Inferior parietal cortex (tissue), 1 donor: Measurements from ENCODE around the gene MARCHF9.
"Not testable (repeated sequence)": the region's sequence is repeated elsewhere in the genome, so short reads cannot be mapped to it uniquely, and the experiment has no call there.

ENCODE experiments used
- DNase-seq: peaks from one replicate; pipeline ENCODE4 v3.0.0-alpha.2; 2016; ENCODE audit errors: extremely low spot score

MARCHF9 gene, protein sequence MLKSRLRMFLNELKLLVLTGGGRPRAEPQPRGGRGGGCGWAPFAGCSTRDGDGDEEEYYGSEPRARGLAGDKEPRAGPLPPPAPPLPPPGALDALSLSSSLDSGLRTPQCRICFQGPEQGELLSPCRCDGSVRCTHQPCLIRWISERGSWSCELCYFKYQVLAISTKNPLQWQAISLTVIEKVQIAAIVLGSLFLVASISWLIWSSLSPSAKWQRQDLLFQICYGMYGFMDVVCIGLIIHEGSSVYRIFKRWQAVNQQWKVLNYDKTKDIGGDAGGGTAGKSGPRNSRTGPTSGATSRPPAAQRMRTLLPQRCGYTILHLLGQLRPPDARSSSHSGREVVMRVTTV

DNA sequence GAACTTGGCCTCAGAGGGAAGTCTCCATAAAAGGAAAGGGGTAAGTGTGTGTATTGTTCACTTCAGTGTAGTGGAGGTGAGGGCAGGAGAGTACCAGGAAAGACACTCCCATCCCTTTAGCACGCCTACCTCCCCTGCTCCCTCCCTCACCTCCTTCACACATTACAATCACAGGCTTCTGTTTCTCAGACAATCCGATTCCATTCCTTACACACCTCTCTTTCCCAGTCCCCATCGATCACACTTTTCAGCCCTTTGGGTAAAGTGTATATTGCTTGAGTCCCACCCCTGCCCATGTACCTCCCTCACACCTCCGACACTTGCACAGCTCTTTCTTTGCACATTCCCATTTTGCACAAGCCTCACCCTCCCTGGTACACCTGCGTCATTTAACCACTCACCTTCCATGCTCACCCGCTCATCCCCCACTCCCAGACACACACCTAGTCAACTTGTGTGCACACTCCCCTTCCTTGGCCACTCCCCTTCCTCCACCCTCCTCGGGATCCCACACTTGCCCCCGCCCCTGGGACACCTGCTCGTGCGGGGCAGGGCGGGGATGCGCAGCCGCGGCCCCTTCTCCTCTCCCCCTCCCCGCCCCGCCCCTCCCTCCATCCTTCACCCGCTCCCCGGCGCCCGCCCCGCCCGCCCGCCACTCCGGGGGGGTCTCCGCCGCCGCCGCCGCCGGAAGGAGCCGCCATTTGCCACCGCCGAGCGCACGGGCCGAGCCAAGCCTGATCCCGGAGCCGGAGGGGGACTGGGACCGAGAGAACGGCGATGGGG, at the start of gene MARCHF9:
TSS of gene MARCHF9 (plus strand) at position 693 of the 783 bp plus-strand sequence. CDS start 426 bp downstream, outside the sequence.
- no peak for DNase-seq

DNA sequence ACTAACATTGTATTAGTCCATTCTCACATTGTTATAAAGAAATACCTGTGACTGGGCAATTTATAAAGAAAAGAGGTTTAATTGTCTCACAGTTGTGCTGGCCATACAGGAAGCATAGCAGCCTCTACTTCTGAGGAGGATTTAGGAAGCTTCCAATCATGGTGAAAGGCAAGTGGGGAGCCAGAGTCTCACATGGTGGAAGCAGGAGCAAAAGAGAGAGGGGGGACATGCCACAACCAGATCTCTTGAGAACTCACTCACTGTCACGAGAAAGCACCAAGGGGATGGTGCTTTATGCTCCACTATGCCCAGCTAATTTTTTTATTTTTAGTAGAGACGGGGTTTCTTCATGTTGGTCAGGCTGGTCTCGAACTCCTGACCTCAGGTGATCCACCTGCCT, 47.7 kb upstream of the MARCHF9 start:
- no peak for DNase-seq

DNA sequence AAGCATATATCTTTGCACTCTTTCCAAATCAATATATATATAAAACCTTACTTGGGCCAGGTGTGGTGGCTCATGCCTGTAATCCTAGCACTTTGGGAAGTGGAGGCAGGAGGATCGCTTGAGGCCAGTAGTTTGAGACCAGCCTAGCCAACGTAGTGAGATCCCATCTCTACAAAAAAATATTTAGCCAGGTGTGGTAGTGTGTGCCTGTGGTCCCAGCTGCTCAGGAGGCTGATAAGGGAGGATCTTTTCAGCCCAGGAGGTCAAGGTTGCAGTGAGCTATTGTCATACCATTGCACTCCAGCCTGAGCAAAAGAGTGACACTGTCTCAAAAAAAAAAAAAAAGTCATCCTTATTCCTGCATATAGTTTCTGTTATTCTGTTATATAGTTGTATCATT, 46.6 kb upstream of the MARCHF9 start:
- no peak for DNase-seq

DNA sequence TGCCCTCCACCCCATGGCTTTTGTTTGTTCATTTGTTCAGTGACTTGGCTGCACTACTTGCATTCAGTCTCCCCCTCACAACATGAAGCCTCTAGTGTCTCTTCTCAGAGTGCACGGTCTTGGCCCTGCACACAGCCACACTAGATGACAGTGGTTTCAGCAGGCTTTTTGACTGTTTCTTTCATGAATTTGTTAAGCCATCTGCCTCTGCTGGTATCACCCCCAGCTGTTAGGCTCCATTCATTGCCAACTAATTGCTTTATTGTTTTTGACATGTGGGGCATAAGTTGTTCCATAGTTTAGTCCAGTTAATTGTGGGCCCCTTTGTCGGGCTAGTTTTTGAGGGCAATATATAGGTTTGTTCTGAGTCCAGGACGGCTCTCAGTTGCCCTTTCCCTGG, 42.2 kb upstream of the MARCHF9 start:
- no peak for DNase-seq

DNA sequence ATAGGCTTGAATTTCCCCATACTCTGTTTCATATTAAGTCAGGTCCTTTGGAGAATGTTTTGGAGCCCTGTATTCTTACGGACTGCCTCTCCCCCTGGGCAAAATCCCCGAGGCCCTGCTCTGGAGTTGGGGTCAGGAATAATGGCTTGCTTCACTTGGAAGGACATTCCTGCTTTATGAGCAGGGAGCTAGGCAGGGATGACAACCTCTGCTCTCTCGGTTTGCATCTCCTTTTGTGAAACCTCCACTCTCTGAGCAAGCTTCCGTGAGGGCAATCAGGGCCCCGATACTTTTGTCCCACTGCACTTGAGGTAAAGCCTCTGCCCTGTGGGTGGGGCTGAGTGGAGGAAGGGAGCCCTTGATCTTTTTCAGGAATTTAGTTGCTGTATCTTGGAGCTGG, 41.7 kb upstream of the MARCHF9 start:
- DNase-seq = no peak

DNA sequence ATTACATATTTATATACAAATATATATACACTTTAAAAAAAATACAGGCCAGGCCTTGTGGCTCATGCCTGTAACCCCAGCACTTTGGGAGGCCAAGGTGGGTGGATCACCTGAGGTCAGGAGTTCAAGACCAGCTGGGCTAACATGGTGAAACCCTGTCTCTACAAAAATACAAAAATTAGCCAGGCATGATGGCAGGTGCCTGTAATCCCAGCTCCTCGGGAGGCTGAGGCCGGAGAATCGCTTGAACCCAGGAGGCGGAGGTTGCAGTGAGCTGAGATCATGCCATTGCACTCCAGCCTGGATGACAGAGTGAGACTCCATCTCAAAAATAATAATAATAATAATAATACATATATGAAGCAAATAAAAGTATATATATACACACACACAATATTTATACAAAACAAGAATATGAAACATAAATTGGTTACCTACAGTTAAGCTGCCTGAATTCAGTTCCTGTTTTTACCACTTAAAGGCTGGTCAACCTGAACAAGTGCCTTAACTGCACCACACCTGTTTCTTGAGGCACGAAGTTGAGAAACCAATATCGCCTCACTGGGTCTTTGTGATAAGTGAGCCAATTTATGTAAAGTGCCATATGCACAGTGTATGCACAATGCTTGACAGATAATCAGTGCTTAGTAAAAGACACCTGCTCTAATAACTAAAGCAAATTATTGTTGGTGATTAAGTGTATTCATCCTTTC, 39.7 kb upstream of the MARCHF9 start:
- DNase-seq = not testable (repeated sequence)

DNA sequence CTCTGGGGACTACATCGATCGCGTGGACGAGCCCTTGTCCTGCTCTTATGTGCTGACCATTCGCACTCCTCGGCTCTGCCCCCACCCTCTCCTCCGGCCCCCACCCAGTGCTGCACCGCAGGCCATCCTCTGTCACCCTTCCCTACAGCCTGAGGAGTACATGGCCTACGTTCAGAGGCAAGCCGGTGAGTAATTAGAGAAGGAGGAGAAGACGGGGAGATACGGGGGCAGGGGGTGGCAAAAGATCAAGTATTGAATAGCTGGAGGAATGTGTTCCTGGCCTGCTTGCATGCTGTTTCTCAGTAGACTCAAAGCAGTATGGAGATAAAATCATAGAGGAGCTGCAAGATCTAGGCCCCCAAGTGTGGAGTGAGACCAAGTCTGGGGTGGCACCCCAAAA, 39.1 kb upstream of the MARCHF9 start:
- DNase-seq = no peak

DNA sequence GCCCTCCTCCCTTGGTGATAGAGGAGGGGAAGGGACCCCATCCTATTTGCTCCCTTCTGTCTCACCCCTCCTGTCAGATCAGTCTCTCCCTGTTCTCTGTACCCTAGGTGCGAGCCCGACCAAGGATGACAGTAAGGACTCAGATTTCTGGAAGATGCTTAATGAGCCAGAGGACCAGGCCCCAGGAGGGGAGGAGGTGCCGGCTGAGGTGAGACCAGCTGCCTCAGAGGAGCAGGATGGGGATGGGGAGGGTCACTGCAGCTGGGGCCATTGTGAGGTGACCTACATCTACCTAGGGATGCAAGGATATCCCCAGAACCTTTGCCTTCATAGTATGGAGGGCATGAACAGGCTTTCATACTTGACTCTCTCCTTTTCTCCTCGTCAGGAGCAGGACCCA, 38.6 kb upstream of the MARCHF9 start:
- no peak for DNase-seq

DNA sequence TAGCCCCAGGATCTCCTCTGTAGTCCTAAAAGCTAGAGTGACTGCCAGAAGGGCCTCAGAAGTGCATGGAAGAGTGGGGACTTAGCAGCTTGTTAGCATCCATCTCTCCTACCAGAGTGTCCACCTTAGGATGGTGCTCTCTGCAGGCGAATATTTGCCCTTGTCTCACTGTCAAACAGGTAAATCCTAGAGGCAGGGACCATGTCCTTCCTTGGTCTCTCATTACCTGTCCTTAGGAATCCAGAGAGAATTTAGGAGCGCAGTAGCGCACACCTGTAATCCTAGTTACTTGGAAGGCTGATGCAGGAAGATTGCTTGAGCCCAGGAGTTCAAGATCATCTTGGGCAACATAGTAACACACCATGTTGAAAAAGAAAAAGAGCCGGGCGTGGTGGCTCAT, 37.8 kb upstream of the MARCHF9 start:
- DNase-seq = no peak

DNA sequence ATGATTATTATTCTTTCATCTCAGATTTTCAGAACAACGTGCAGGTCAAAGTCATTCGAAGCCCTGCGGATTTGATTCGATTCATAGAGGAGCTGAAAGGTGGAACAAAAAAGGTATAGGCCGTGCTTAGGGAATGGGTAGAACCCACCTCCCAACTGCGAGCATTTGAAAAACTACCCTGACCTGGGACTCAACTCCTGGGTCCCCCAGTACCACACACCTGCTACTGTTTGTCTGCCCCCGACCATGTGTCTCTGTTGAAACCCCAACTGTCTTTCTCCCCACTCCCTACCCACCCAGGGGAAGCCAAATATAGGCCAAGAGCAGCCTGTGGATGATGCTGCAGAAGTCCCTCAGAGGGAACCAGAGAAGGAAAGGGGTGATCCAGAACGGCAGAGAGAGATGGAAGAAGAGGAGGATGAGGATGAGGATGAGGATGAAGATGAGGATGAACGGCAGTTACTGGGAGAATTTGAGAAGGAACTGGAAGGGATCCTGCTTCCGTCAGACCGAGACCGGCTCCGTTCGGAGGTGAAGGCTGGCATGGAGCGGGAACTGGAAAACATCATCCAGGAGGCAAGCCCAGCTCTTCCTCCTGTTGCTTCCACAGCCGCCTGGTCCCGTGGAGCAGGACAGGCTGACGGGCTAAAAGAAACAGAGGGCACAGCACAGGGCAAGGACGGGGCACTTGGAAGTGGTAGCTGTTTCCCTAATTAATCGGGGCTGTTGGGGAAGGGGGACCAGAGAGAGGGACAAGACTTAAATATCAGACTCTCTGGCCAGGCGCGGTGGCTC, 36.9 kb upstream of the MARCHF9 start:
- DNase-seq = no peak

DNA sequence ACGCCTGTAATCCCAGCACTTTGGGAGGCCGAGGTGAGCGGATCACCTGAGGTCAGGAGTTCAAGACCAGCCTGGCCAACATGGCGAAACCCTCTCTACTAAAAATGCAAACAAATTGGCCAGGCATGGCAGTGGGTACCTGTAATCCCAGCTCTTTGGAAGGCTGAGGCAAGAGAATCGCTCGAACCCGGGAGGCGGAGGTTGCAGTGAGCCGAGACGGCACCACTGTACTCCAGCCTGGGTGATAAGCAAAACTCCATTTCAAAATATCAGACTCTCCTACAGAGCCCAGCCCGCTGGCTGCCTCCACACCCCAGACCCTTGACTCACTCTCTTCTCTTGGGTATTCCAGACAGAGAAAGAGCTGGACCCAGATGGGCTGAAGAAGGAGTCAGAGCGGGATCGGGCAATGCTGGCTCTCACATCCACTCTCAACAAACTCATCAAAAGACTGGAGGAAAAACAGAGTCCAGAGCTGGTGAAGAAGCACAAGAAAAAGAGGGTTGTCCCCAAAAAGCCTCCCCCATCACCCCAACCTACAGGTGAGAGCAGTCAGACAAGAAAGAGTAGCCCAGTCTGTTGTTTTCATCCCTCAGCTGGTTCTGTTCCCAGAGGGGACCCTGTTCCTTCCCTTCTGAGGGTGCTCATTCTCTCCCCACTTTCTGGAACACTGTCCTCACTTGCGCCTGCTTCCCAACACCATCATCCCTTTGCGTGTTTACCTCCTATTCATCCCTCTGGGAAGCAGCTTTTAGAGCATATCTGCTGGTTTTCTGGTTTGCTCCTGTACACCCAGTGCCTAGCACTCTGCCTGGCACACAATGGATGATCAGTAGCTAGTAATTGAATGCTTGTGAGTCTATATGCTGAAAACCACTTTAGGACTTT, 36.0 kb upstream of the MARCHF9 start:
- DNase-seq = no peak

DNA sequence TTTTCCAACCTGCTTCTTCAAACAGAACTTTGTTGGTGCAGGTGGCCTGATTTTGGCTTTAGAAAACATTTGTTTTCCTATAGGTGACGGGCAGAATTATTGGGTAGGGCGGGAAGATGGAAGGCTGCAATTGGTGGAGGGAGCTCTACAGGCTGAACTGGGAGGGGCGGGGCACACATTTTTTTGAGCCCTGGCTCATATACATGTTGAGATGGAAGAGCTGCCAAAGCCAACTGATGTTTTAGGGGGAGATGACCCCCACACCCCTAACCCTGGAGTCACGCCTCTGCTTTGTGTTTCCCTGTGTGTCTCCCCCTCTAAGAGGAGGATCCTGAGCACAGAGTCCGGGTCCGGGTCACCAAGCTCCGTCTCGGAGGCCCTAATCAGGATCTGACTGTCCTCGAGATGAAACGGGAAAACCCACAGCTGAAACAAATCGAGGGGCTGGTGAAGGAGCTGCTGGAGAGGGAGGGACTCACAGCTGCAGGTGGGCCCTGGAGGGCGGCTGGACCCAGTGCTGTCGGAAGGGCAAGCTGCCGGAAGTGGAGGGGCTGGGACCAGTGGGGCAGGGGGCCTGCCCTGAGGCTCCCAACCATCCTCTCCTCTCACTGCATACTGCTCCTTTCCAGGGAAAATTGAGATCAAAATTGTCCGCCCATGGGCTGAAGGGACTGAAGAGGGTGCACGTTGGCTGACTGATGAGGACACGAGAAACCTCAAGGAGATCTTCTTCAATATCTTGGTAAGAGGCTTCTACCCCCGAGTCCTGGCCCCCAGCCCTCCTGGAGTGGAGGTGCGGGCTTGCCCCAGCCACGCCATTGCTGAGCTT, 34.9 kb upstream of the MARCHF9 start:
- DNase-seq = no peak

DNA sequence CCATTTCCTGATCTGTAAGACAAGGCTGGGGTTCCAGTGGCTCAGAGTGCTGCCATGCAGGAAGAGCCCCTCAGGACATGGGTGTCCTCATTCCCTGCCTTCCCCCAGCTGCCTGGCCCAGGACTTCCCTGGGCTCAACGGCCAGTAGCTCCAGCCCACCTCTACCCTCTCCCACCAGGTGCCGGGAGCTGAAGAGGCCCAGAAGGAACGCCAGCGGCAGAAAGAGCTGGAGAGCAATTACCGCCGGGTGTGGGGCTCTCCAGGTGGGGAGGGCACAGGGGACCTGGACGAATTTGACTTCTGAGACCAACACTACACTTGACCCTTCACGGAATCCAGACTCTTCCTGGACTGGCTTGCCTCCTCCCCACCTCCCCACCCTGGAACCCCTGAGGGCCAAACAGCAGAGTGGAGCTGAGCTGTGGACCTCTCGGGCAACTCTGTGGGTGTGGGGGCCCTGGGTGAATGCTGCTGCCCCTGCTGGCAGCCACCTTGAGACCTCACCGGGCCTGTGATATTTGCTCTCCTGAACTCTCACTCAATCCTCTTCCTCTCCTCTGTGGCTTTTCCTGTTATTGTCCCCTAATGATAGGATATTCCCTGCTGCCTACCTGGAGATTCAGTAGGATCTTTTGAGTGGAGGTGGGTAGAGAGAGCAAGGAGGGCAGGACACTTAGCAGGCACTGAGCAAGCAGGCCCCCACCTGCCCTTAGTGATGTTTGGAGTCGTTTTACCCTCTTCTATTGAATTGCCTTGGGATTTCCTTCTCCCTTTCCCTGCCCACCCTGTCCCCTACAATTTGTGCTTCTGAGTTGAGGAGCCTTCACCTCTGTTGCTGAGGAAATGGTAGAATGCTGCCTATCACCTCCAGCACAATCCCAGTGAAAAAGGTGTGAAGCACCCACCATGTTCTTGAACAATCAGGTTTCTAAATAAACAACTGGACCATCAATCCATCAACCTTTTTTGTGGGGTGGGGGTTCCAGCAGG, 34.0 kb upstream of the MARCHF9 start:
- no peak for DNase-seq

DNA sequence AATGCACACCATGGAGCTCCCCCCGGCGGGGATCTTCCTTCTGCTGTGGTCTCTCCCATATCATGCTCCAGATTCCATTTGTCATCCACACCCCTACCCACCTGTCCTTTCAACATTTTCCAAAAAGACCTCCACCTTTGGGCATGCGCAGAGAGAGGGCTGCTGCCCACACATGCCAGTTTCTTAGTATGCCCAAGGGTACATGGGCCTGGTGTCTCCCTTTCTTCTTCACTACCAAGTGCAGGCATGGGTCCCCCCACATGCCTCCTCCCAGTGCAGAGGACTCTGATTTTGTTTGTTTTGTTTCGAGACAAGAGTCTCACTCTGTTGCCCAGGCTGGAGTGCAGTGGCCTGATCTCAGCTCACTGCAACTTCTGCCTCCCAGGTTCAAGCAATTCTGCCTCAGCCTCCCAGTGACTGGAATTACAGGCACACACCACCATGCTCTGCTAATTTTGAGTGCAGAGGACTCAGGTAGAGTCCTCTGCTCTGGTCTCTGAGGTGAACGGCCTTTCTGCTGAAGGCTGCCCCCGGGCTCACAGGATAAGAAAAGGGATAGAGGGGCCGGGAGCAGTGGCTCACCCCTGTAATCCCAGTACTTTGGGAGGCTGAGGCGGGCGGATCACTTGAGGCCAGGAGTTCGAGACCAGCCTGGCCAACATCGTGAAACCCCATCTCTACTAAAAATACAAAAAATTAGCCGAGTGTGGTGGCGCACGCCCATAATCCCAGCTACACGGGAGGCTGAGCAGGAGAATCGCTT, 32.9 kb upstream of the MARCHF9 start:
- DNase-seq = not testable (repeated sequence)

DNA sequence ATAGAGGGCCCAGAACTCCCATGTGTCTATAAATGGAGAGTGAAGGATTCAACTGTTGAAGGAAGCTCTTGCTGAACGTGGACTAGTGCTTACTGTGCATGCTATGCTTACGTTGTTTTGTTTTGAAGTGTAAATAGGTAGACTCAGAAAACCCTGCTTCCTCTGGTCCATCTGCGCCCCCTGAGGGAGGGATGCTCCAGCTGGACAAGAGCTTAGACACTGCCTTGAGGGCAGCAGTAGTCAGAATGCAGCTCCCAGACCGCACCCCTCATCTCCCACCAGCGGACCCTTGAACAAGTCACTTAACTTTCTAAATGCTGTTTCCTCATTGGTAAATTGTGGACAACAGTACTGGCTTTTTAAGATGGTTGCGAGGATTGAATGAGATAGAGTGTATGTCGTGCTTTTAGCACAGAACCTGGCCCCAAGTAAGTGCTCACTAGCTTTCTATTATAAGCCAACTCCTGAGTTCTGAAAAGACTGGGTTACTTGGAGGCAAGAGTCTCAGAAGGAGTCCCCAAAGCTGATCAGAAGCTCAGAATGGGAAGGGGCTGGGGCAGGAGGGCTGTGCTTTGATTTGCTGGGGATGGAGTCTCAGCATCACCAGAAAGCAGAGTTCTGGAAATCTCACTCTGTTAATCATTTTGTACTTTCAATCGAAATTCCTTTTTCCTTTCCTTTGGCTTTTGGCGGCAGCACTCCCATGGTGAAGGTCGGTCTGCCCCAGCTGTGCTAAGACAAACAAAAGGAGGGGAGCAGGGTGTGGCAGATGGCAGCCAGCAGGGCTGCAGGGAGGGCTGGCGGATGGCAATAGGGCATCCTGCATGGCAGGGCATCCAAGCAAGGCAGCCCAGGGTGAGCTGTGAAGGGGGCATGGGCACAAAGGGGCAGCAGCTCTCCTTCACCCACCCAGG, 31.9 kb upstream of the MARCHF9 start:
- no peak for DNase-seq

DNA sequence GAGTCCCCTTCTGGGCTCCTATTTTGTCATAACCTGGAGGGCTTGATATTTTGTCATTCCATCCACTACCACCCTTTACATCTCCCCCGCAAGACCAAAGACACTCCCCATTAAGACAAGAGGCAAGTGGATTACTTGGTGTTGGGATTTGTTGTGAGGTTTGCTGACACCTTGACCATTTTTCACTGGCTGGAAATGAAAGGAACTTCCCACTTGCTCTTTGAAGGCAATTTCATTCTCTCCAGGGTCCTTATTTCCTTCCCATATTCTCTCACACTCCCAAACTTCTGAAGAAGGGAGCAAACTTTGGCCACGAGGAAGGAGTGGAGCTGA, 31.3 kb upstream of the MARCHF9 start:
- no peak for DNase-seq
